HepG2 (cell line): ENCODE data around the gene AMOTL1. TPM values are rescaled to one million over a fixed set of nuclear protein-coding genes. Genes with fewer than 3 reads are reported as not detected.

Experiments
- ATAC-seq: fragments of 200-7000 bp; cut with Tn5 transposase; 3 replicates; pipeline ENCODE4 v1.9.1; 2020; ENCODE audit warnings: mild to moderate bottlenecking, moderate library complexity
- BruUV-seq: library from RNA; stranded (reverse); fragments of 400-500 nt; replicated peaks from 2 replicates; lab custom pipeline; 2021; lab: Mats Ljungman, UMichigan
- CTCF ChIA-PET: fragments of 300-600 bp; formaldehyde crosslinking; extraction: SDS; loops from one replicate; lab custom pipeline; 2021; ENCODE audit warnings: low total read pairs, inconsistent platforms, low intra/inter-chr PET ratio; lab: Yijun Ruan, JAX
- POLR2A ChIA-PET: fragments of 350-600 bp; sonication (Branson Sonifier 250); formaldehyde crosslinking; loops from one replicate; lab custom pipeline; 2020; ENCODE audit warnings: antibody characterized with exemption, inconsistent platforms; lab: Yijun Ruan, JAX
- DNase-seq: peaks from one replicate; pipeline ENCODE4 v3.0.0-alpha.2; 2015; ENCODE audit warnings: low spot score
- FAIRE-seq: peaks from 3 replicates; lab custom pipeline; 2011; peaks lifted over from hg19 to GRCh38; lab: Jason Lieb, UNC
- H2AFZ ChIP-seq: one replicate; pipeline ENCODE4 v1.6.1; 2011; ENCODE audit warnings: low read length, inconsistent platforms
- H3K27ac ChIP-seq: fragments of 300-600 bp; 3 replicates; pipeline ENCODE4 v1.8.0; 2011; ENCODE audit warnings: mixed run types, mild to moderate bottlenecking, mixed read lengths, low read length, inconsistent platforms; ENCODE audit not compliant: insufficient read depth; ENCODE audit errors: extremely low read length
- H3K27me3 ChIP-seq, 2 experiments: fragments of 200-600 bp in 1 of 2; 2 replicates in 1 of 2; 3 replicates in 1 of 2; pipeline versions ENCODE4 v1.6.0 to v1.8.0; 2011; ENCODE audit warnings: low read length in 2 of 2, mild to moderate bottlenecking in 2 of 2, moderate library complexity in 2 of 2, inconsistent platforms in 1 of 2; ENCODE audit not compliant: insufficient read depth in 2 of 2, control insufficient read depth in 1 of 2
- H3K36me3 ChIP-seq, 2 experiments: fragments of 200-600 bp in 1 of 2; replicated peaks in 1 of 2; 2 replicates in 1 of 2; 3 replicates in 1 of 2; pipeline versions ENCODE4 v1.5.1 to v1.8.0; 2011; ENCODE audit warnings: low read length in 2 of 2, inconsistent platforms in 1 of 2; ENCODE audit not compliant: insufficient read depth in 2 of 2, control insufficient read depth in 1 of 2
- H3K4me1 ChIP-seq: 2 replicates; pipeline ENCODE4 v1.5.1; 2012; ENCODE audit warnings: low read length, inconsistent platforms; ENCODE audit not compliant: insufficient read depth
- H3K4me2 ChIP-seq: 2 replicates; pipeline ENCODE4 v1.6.0; 2011; ENCODE audit warnings: low read depth, low read length, inconsistent platforms
- H3K4me3 ChIP-seq, 3 experiments: fragments of 200-600 bp in 1 of 3; sonication (generic), shearing (Covaris generic) in 1 of 3; replicated peaks in 1 of 3; 2 replicates each; pipeline ENCODE4 v1.5.1; 2011 to 2016; ENCODE audit warnings: low read length in 3 of 3, inconsistent platforms in 2 of 3, low read depth in 2 of 3, mild to moderate bottlenecking in 2 of 3, control low read depth in 1 of 3, mixed read lengths in 1 of 3; ENCODE audit not compliant: insufficient read depth in 1 of 3
- H3K79me2 ChIP-seq: one replicate; pipeline ENCODE4 v1.6.1; 2011; ENCODE audit warnings: low read length, inconsistent platforms; ENCODE audit not compliant: insufficient read depth
- H3K9ac ChIP-seq: 2 replicates; pipeline ENCODE4 v1.6.0; 2011; ENCODE audit warnings: mild to moderate bottlenecking, low read depth, low read length, inconsistent platforms; ENCODE audit not compliant: insufficient read depth
- H3K9me3 ChIP-seq: 2 replicates; pipeline ENCODE4 v1.5.1; 2012; ENCODE audit warnings: mild to moderate bottlenecking, low read length
- H4K20me1 ChIP-seq: 2 replicates; pipeline ENCODE4 v1.6.0; 2011; ENCODE audit warnings: inconsistent platforms, mild to moderate bottlenecking, low read length, moderate library complexity; ENCODE audit not compliant: insufficient read depth
- GATAD1 ChIP-seq: IDR thresholded peaks from 2 replicates; pipeline ENCODE4 v1.6.1; 2016; ENCODE audit warnings: missing genetic modification reagents, missing compliant biosample characterization
- HOXA3 ChIP-seq: sonication (generic); formaldehyde crosslinking; IDR thresholded peaks from 2 replicates; pipeline ENCODE4 v1.5.0; 2020; ENCODE audit warnings: missing genetic modification reagents
- JUNB ChIP-seq: sonication (generic); formaldehyde crosslinking; IDR thresholded peaks from 2 replicates; pipeline ENCODE4 v1.8.0; 2022; ENCODE audit warnings: missing genetic modification reagents, mild to moderate bottlenecking, borderline replicate concordance
- LCORL ChIP-seq, 2 experiments: fragments of 450-650 bp in 1 of 2; sonication (generic) in 1 of 2; formaldehyde crosslinking in 1 of 2; IDR thresholded peaks; 2 replicates each; pipeline versions ENCODE4 v1.5.0 to v1.6.1; 2017 to 2020; ENCODE audit warnings: antibody characterized with exemption in 1 of 2, missing genetic modification reagents in 1 of 2
- PAWR ChIP-seq: sonication (generic); formaldehyde crosslinking; IDR thresholded peaks from 2 replicates; pipeline ENCODE4 v1.4.0; 2020; ENCODE audit warnings: missing genetic modification reagents, mild to moderate bottlenecking, borderline replicate concordance
- SMARCE1 ChIP-seq: fragments of 450-650 bp; IDR thresholded peaks from 2 replicates; pipeline ENCODE4 v1.6.1; 2017; ENCODE audit warnings: borderline replicate concordance
- TCF12 ChIP-seq, 2 experiments: fragments of 450-650 bp in 1 of 2; sonication (generic) in 1 of 2; formaldehyde crosslinking in 1 of 2; IDR thresholded peaks; 2 replicates each; pipeline versions ENCODE4 v1.6.1 to v1.8.0; 2017 to 2022; ENCODE audit warnings: antibody characterized with exemption in 1 of 2, mild to moderate bottlenecking in 1 of 2, missing genetic modification reagents in 1 of 2, moderate library complexity in 1 of 2
- ZNF570 ChIP-seq: sonication (generic); formaldehyde crosslinking; IDR thresholded peaks from 2 replicates; pipeline ENCODE4 v1.4.0; 2020; ENCODE audit warnings: mild to moderate bottlenecking, missing genetic modification reagents, borderline replicate concordance
- WGBS: methylation state at CpG from one replicate; pipeline ENCODE4 v1.1.6; 2017; ENCODE audit warnings: low lambda C conversion rate; 5-methylcytosine and 5-hydroxymethylcytosine counted together
- in situ Hi-C: cut with HindIII; loops from 2 replicates; pipeline ENCODE4 v1.10.0; 2017; ENCODE audit warnings: low pct_unique_long_range_greater_than_20kb; ENCODE audit not compliant: extremely low pct_ligation_motif_present
- intact Hi-C: fragments of 100-400 bp; cut with micrococcal nuclease; formaldehyde crosslinking; loops from one replicate; pipeline ENCODE4 v1.10.0; 2022; ENCODE audit not compliant: unreplicated experiment
- polyA plus RNA-seq, 8 experiments: library from polyadenylated mRNA; depleted of rRNA in 3 of 8; stranded (reverse) in 7 of 8; unstranded in 1 of 8; fragments of >200 nt; fragmentation: Illumina TruSeq in 4 of 8; extraction: Trizol in 4 of 8; gene quantifications; 2 replicates each; pipeline versions ENCODE4 v1.2.1 to v1.2.3, GENCODE V29; 2011 to 2016; ENCODE audit warnings: low read depth in 4 of 8, missing spikeins in 1 of 8, mixed read lengths in 1 of 8; ENCODE audit not compliant: insufficient read depth in 1 of 8
- total RNA-seq, 5 experiments: library from RNA; depleted of rRNA; stranded (reverse); fragments of >200 nt; fragmentation: Illumina TruSeq; extraction: Trizol; gene quantifications; 2 replicates each; pipeline ENCODE4 v1.2.3, GENCODE V29; 2016; ENCODE audit warnings: low read depth in 1 of 5
- TF ChIP-seq, protein P1 (sequence below): sonication (generic); formaldehyde crosslinking; IDR thresholded peaks from 2 replicates; pipeline ENCODE4 v1.8.0; 2022; ENCODE audit warnings: missing genetic modification reagents, mild to moderate bottlenecking, inconsistent platforms, borderline replicate concordance

The AMOTL1 gene
- total and polyA plus RNA-seq, 2 of the 13 experiments (the other 11 are each of a cell fraction or from before 2014, with no cell fraction given) = 0.01 to 0.20 TPM

GRCh38 chr11:94907226-94907625 is 139.1 kb downstream of the AMOTL1 start:
- ChIA-PET POLR2A (no interaction called here), CTCF (no interaction called here)
- Histone ChIP-seq H3K4me2 (no peak overlapping the region), H3K27ac (no peak overlapping the region), H3K4me1 (no peaks in the 10 kb centered on the region), H3K36me3 (no peaks in the 10 kb centered on the region), H3K79me2 (no peaks in the 10 kb centered on the region), H3K9me3 (no peaks in the 10 kb centered on the region), H3K4me3 (no peak overlapping the region), H2AFZ (no peak overlapping the region), H3K9ac (no peak overlapping the region), H4K20me1 (no peaks in the 10 kb centered on the region), H3K27me3 (no peaks in the 10 kb centered on the region)
- 6% methylated on average over 2 of the region's 2 CpGs for WGBS
- intact Hi-C loops (no loop called here), in situ Hi-C loops (no loop called here)
- FAIRE-seq (no peak), ATAC-seq (no peak), DNase-seq (no peak)
- no TSS peak for BruUV-seq
- TF ChIP-seq TCF12 (IDR thresholded peaks at IDR 0.05) = no peak
- no peak for TF ChIP-seq TCF12 (CRISPR knock-in tag; IDR thresholded peaks at IDR 0.05)
- no peak for TF ChIP-seq ZNF570 (CRISPR knock-in tag)
- TF ChIP-seq JUNB (CRISPR knock-in tag) = no peak
- TF ChIP-seq PAWR (CRISPR knock-in tag) = no peak
- no peak for TF ChIP-seq SMARCE1
- no peak for TF ChIP-seq HOXA3 (CRISPR knock-in tag)
- TF ChIP-seq, protein P1, sequence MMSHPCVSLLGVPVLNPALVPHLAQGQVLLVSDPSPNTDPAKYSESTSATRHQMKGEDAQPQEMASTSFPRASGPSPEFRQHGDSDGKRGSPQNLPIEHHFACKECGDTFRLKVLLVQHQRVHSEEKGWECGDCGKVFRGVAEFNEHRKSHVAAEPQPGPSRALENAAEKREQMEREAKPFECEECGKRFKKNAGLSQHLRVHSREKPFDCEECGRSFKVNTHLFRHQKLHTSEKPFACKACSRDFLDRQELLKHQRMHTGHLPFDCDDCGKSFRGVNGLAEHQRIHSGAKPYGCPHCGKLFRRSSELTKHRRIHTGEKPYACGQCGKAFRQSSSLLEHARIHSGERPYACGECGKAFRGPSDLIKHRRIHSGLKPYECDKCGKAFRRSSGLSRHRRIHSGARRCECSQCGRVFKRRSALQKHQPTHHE (CRISPR knock-in tag) = no peak
- TF ChIP-seq GATAD1 (CRISPR knock-in tag) = no peak
- no peak for TF ChIP-seq LCORL (IDR thresholded peaks at IDR 0.05)
- TF ChIP-seq LCORL (CRISPR knock-in tag; IDR thresholded peaks at IDR 0.05) = no peak
